Sigmoid colon (tissue), 7 donors: ENCODE data around the gene ENDOV. TPM values are rescaled to one million over a fixed set of nuclear protein-coding genes. Genes with fewer than 3 reads are reported as not detected.

Source experiments
- DNase-seq: peaks from one replicate; pipeline ENCODE4 v3.0.0-alpha.2; 2019
- H3K27ac ChIP-seq, 4 donors: fragments of 200-600 bp; sonication (generic); one replicate each; pipeline ENCODE4 v1.5.1; 2016 to 2019; ENCODE audit warnings: mild to moderate bottlenecking in 1 of 4
- H3K27me3 ChIP-seq, 3 donors: fragments of 200-600 bp; sonication (generic); one replicate each; pipeline ENCODE4 v1.5.1; 2019; ENCODE audit warnings: mild to moderate bottlenecking in 1 of 3
- H3K36me3 ChIP-seq, 4 donors: fragments of 200-600 bp; sonication (generic); one replicate each; pipeline ENCODE4 v1.5.1; 2016 to 2019
- H3K4me1 ChIP-seq, 4 donors: fragments of 200-600 bp; sonication (generic); one replicate each; pipeline ENCODE4 v1.5.1; 2017 to 2019
- H3K4me3 ChIP-seq, 4 donors: fragments of 200-600 bp; sonication (generic); one replicate each; pipeline ENCODE4 v1.5.1; 2017 to 2019; ENCODE audit warnings: mild to moderate bottlenecking in 2 of 4, moderate library complexity in 1 of 4
- H3K9me3 ChIP-seq, 4 donors: fragments of 200-600 bp in 3 of 4; sonication (generic) in 3 of 4; one replicate each; pipeline versions ENCODE4 v1.5.1 to v1.6.1; 2013 to 2019
- EP300 ChIP-seq, 4 donors: sonication (generic); formaldehyde crosslinking; IDR thresholded peaks; one replicate each; pipeline ENCODE4 v1.6.1; 2017; ENCODE audit warnings: antibody characterized with exemption in 4 of 4
- POLR2A ChIP-seq, 2 donors: fragments of 450-650 bp; IDR thresholded peaks; one replicate each; pipeline ENCODE4 v1.6.1; 2016; ENCODE audit warnings: antibody characterized with exemption in 2 of 2, mild to moderate bottlenecking in 2 of 2, moderate library complexity in 2 of 2
- POLR2AphosphoS5 ChIP-seq, 4 donors: sonication (generic); formaldehyde crosslinking; IDR thresholded peaks; one replicate each; pipeline ENCODE4 v1.6.1; 2017; ENCODE audit warnings: antibody characterized with exemption in 4 of 4
- WGBS, 2 donors: extraction: QIAGEN DNeasy Blood & Tissue Kit; methylation state at CpG; one replicate each; pipeline ENCODE4 v1.1.7; 2013; 5-methylcytosine and 5-hydroxymethylcytosine counted together
- intact Hi-C: fragments of 100-400 bp; cut with DNase I; formaldehyde crosslinking; loops from one replicate; pipeline ENCODE4 v1.15.1; 2023
- polyA plus RNA-seq, 3 donors: library from polyadenylated mRNA; stranded (reverse); fragments of 200-250 nt; gene quantifications; one replicate each; pipeline ENCODE4 v1.2.3, GENCODE V29; 2013
- total RNA-seq, 4 donors: library from RNA; depleted of rRNA; stranded (reverse); fragments of >200 nt; gene quantifications; one replicate each; pipeline ENCODE4 v1.1.0, GENCODE V29; 2016
- TF ChIP-seq, protein P1 (sequence below), 4 experiments: fragments of 450-650 bp in 3 of 4; fragments of 200-600 bp in 1 of 4; IDR thresholded peaks; one replicate each; pipeline ENCODE4 v1.5.1; 2016 to 2019; ENCODE audit warnings: antibody characterized with exemption in 4 of 4, mild to moderate bottlenecking in 3 of 4, moderate library complexity in 2 of 4
- donor health status: healthy with polysubstance abuse.
- donor health status: Bipolar disorder and iron deficiency.
- donor health status: healthy.

The ENDOV gene
- total and polyA plus RNA-seq, 7 donors, result 9.5 to 23.5 (median 17.4) TPM

DNA sequence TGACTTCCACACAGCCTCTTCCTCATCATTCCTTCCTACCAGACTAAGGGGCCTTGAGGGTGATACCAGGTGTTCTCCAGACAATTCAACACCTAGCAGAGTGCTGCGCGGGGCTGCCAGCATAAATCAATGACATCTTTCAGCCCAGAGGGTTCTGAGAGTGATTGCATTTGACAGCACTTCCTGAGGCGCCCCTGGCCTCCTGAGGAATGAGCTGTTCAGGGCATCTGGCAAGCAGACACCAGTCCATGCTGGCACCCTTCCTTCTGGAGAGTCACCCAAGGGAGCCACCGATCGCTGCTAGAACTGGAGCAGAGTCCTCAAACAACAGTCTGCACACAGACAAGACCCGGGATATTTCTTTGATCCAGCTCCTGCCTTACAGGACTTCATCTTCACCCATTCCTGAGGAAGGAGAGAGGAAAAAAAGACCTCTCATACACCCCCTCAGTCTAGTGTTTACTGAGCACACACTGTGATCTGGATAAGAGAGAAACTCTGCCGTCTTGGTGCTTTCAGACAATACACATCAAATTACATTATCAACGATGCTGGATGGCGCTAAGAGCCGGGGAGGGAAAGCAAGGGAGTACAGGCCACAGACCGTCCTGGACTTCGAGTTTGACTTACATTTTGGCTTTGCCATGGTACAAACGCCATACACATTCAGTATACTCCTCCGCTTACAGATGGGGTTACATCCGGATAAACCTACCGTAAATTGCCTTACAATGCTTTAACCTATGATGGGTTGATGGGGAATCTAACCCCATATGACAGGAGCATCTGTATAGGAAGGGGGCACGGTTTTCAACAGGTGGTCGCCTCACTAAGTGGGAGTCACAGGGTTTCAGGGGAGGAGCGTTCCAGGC is 38.4 kb downstream of the ENDOV start:
- peaks cover 0 to 64% (median 50%) of the 10 kb centered on the region in 4 donors for H3K4me1 ChIP-seq
- intact Hi-C loops, result loop anchor here (10.0 kb wide), 1 partner anchor 511 kb away; no protein-coding TSS in a partner anchor
- 88 to 90% methylated on average over 19 of the region's 19 CpGs for WGBS, 2 donors
- DNase-seq, result no peak
- H3K9me3 ChIP-seq, result no peaks in the 10 kb centered on the region
- peak overlapping the region in 1 of 4 donors; percentile 78 for H3K4me3 ChIP-seq
- no peak for TF ChIP-seq POLR2AphosphoS5 (IDR thresholded peaks at IDR 0.05)
- TF ChIP-seq EP300 (IDR thresholded peaks at IDR 0.05), result no peak
- TF ChIP-seq POLR2A (IDR thresholded peaks at IDR 0.05), result no peak
- TF ChIP-seq, protein P1, sequence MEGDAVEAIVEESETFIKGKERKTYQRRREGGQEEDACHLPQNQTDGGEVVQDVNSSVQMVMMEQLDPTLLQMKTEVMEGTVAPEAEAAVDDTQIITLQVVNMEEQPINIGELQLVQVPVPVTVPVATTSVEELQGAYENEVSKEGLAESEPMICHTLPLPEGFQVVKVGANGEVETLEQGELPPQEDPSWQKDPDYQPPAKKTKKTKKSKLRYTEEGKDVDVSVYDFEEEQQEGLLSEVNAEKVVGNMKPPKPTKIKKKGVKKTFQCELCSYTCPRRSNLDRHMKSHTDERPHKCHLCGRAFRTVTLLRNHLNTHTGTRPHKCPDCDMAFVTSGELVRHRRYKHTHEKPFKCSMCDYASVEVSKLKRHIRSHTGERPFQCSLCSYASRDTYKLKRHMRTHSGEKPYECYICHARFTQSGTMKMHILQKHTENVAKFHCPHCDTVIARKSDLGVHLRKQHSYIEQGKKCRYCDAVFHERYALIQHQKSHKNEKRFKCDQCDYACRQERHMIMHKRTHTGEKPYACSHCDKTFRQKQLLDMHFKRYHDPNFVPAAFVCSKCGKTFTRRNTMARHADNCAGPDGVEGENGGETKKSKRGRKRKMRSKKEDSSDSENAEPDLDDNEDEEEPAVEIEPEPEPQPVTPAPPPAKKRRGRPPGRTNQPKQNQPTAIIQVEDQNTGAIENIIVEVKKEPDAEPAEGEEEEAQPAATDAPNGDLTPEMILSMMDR (IDR thresholded peaks at IDR 0.05), result no peak
- H3K27me3 ChIP-seq, result no peaks in the 10 kb centered on the region
- peak overlapping the region in 1 of 4 donors; percentile 99 for H3K27ac ChIP-seq
- no peaks in the 10 kb centered on the region for H3K36me3 ChIP-seq

DNA sequence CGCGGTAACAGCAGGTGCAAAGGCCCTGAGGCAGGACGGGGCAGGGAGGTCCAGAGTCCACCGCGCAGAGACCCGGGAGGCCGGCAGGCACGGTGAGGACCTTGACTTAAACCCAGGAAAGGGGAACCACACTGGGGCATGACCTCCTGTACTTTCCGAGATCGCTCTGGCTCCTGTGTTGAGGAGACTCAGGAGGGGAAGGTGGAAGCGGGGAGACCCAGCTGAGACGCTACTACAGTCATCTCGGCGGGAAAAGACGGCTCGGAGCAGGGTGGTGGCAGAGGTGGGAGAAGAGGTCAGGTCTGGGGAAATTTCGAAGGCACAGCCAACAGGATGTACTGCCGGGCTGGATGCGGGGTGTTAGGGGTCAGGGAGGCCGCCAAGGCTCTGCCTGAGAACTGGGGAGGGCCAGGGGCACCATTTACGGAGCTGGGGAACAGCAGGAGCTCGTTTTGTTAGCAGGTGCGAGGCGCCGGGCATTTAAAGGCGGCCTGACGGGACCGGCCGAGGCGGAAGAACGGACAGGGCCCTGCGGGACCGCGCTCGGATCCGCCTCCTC is 39.1 kb downstream of the ENDOV start:
- TF ChIP-seq POLR2A (IDR thresholded peaks at IDR 0.05) (no peak), POLR2AphosphoS5 (IDR thresholded peaks at IDR 0.05) (no peak), EP300 (IDR thresholded peaks at IDR 0.05) (no peak)
- TF ChIP-seq, protein P1 (IDR thresholded peaks at IDR 0.05), result no peak
- Histone ChIP-seq H3K4me1 (peaks cover 0 to 71% (median 51%) of the 10 kb centered on the region in 4 donors), H3K27ac (peak overlapping the region; percentile 99), H3K27me3 (no peaks in the 10 kb centered on the region), H3K4me3 (peak overlapping the region; percentile 67 to 84 (median 80)), H3K36me3 (no peaks in the 10 kb centered on the region), H3K9me3 (no peaks in the 10 kb centered on the region)
- intact Hi-C loops, result loop anchor here (10.0 kb wide), 1 partner anchor 511 kb away; no protein-coding TSS in a partner anchor
- WGBS, 2 donors, result 28 to 33% methylated on average over 36 of the region's 36 CpGs
- DNase-seq, result no peak

DNA sequence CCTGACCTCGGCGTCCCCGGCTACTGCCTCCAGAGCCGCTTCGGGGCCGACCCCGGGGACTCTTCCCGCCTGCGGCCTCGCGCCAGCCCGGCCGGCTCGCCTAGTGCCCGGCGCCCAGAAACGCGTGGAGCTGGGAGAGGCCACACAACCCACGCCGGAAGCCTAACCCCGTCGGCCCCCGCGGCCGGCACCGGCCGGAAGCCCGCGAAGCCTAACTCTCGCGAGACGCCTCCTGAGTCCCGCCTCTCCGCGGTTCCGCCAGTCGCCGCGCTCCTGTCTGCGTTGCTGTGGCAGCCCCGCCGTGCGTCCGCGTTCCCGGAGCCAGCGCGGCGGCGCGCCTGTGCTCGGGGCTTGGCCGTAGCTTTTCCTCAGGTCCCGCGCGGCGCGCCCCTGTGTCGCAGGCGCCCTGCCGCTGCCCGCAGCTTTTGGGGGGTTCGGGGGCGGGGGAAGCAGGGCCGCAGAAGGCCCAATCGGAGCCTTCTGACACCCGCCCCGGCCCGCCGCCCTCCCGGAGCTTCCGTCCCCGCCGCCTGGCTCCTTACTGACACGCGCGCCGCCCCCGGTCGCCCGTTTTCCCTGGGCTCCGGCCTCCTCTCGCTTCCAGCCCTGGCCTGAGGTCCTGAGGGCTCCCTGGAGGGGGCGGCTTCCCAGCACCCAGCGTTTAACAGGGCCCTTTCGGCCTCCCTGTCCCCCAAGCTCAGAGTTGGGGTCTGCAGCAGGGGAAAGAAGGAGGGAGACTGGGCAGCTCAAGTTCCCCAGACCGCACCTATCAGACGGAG is 39.8 kb downstream of the ENDOV start:
- WGBS, 2 donors, result 0 to 1% methylated on average over 88 of the region's 88 CpGs
- TF ChIP-seq POLR2AphosphoS5 (IDR thresholded peaks at IDR 0.05), result peak; percentile 78 to 94 (median 89)
- TF ChIP-seq EP300 (IDR thresholded peaks at IDR 0.05), result no peak
- TF ChIP-seq, protein P1 (IDR thresholded peaks at IDR 0.05), result no peak
- peak; percentile 59 to 73 for TF ChIP-seq POLR2A (IDR thresholded peaks at IDR 0.05)
- no peaks in the 10 kb centered on the region for H3K9me3 ChIP-seq
- peak overlapping the region; percentile 67 to 84 (median 80) for H3K4me3 ChIP-seq
- intact Hi-C loops, result loop anchor here (5.0 to 10.0 kb wide), 2 partner anchors 318 to 510 kb away; no protein-coding TSS in a partner anchor
- H3K27me3 ChIP-seq, result no peaks in the 10 kb centered on the region
- H3K27ac ChIP-seq, result peak overlapping the region; percentile 99
- no peaks in the 10 kb centered on the region for H3K36me3 ChIP-seq
- peaks cover 0 to 74% (median 54%) of the 10 kb centered on the region in 4 donors for H3K4me1 ChIP-seq
- peak; percentile 98 for DNase-seq

DNA sequence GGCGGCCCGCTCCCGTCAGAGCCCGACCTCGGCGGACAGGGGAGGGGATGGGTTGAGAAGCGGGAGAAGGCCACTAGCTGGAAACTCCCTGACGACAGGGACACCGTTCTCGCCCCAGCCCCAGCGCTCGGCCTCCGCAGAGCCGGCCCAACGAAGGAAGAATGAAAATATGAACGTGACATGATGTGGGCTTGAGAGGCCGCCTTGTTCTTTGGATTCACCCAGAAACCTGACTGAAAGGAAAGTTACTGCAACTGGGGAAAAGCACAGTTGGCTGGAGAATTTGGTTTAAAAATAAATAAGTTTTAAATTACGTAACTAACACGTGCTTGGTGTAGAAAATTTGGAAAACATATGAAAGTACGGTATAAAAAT is 40.4 kb downstream of the ENDOV start:
- DNase-seq, result no peak
- WGBS, 2 donors, result 7 to 8% methylated on average over 20 of the region's 20 CpGs
- H3K27ac ChIP-seq, result peak overlapping the region; percentile 99
- H3K27me3 ChIP-seq, result no peaks in the 10 kb centered on the region
- no peaks in the 10 kb centered on the region for H3K36me3 ChIP-seq
- peaks cover 0 to 74% (median 54%) of the 10 kb centered on the region in 4 donors for H3K4me1 ChIP-seq
- H3K9me3 ChIP-seq, result no peaks in the 10 kb centered on the region
- intact Hi-C loops, result loop anchor here (5.0 to 10.0 kb wide), 2 partner anchors 317 to 509 kb away; no protein-coding TSS in a partner anchor
- TF ChIP-seq, protein P1 (IDR thresholded peaks at IDR 0.05), result no peak
- no peak for TF ChIP-seq POLR2AphosphoS5 (IDR thresholded peaks at IDR 0.05)
- no peak for TF ChIP-seq POLR2A (IDR thresholded peaks at IDR 0.05)
- no peak for TF ChIP-seq EP300 (IDR thresholded peaks at IDR 0.05)
- peak overlapping the region; percentile 67 to 84 (median 80) for H3K4me3 ChIP-seq
